ENCODE results near the gene MMEL1. TPM values are rescaled to one million over a fixed set of nuclear protein-coding genes. Genes with fewer than 3 reads are reported as not detected.

Gene MMEL1
- total and polyA plus RNA-seq, 7 donors = 0.66 to 37.2 (median 4.2) TPM; not detected in 1

DNA sequence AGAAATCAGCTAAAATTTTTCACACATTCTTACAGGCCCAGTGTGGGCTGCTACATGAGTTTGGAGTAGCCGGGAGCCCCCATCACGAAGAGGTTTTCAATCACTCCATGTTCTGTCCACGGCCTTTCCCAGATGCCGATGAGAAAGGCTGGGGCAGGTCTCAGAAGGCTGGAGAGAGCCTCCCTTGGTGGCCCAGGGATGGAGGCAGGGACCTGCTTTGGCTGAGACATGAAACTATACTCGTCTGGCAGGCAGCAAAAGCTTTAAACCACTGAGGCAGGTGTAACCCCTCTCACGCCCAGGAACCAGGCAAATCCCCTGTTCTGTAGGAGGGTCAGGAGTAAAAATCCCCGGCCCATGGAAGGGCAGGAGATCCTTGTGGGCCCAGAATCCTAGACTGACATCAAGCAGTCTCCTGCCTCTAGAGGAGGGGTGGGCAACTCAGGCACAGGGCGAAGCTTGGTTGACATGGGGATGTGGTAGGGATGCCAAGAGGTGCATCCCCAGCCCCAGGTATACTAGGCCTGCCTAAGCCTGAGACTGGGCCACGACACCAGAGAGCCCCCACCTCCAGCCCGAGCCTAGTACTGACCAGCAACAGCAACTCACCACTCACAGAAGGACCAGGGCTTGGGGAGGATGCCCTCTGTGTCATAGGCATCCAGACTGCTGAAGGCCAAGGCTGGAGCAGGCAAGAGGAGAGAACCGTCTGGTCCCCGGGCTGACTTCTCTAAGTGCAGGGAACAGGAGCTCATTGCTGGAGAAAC lies 9.1 kb downstream of the MMEL1 start:
- no peak overlapping the region for H3K4me3 ChIP-seq
- peaks cover 12 to 46% (median 15%) of the 10 kb centered on the region in 3 donors for H3K27me3 ChIP-seq
- H3K9me3 ChIP-seq = no peaks in the 10 kb centered on the region
- no peaks in the 10 kb centered on the region for H3K36me3 ChIP-seq
- no peak for DNase-seq
- H3K4me1 ChIP-seq = peaks cover 0 to 8% (median 3%) of the 10 kb centered on the region in 4 donors
- TF ChIP-seq EP300 (IDR thresholded peaks at IDR 0.05) (no peak), POLR2A (IDR thresholded peaks at IDR 0.05) (no peak), CTCF (IDR thresholded peaks at IDR 0.05) (no peak), POLR2AphosphoS5 (IDR thresholded peaks at IDR 0.05) (no peak)
- no peak overlapping the region for H3K27ac ChIP-seq
- intact Hi-C loops (cut with DNase I) = no loop called here
- 86 to 92% methylated on average over 12 of the region's 12 CpGs for WGBS, 2 donors

DNA sequence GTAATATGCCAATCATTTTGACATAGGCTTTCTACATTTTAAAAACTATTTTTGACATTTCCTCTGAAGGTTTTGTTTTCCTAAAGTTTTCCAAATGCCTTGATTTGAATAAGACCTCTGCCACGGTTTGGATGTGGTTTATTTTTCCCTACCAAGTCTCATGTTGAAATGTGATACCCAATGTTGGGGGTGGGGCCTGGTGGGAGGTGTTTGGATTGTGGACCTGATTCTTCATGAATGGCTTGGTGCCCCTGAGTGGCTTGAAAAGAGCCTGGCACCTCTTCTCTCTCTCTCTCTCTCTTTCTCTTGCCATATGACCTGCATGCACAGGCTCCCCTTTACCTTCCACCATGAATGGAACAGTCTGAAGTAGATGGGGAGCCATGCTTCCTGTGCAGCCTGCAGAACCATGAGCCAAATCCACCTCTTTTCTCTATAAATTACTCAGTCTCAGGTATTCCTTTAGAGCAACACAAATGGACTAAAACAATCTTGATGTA lies 14.8 kb downstream of the MMEL1 start:
- H3K9me3 ChIP-seq = peaks cover 0 to 7% (median 5%) of the 10 kb centered on the region in 4 donors
- intact Hi-C loops (cut with DNase I) = no loop called here
- H3K36me3 ChIP-seq = no peaks in the 10 kb centered on the region
- peaks cover 0 to 10% (median 0%) of the 10 kb centered on the region in 3 donors for H3K27me3 ChIP-seq
- no peaks in the 10 kb centered on the region for H3K4me1 ChIP-seq
- no peak overlapping the region for H3K4me3 ChIP-seq
- H3K27ac ChIP-seq = no peak overlapping the region
- 9 to 18% methylated on average over 1 of the region's 1 CpG for whole genome bisulfite sequencing, 2 donors
- no peak for TF ChIP-seq POLR2A (IDR thresholded peaks at IDR 0.05)
- TF ChIP-seq CTCF (IDR thresholded peaks at IDR 0.05) = no peak
- TF ChIP-seq EP300 (IDR thresholded peaks at IDR 0.05) = no peak
- no peak for TF ChIP-seq POLR2AphosphoS5 (IDR thresholded peaks at IDR 0.05)
- no peak for DNase-seq

DNA sequence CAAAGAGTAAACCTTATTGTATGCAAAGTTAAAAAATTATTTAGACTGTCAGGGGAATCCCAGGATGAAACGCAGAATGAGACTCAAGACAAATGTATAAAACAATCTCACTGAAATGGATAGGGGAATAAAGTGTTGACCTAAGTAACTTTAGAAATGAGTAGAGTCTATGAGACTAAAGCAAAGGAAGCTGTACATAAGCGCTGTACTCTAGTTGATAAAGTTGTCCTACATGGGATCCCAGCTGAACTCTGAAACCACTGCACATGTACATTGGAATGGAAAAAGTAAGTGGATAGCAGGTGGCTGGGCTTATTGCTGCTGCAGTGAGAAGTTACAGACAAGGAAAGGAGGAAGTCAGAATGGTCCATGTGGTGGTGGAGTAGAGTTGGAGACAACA lies 18.7 kb downstream of the MMEL1 start:
- 92 to 93% methylated on average over 2 of the region's 2 CpGs for WGBS, 2 donors
- H3K27ac ChIP-seq = no peak overlapping the region
- no peak for DNase-seq
- H3K4me1 ChIP-seq = peaks cover 0 to 8% (median 3%) of the 10 kb centered on the region in 4 donors
- TF ChIP-seq POLR2A (IDR thresholded peaks at IDR 0.05) = no peak
- TF ChIP-seq EP300 (IDR thresholded peaks at IDR 0.05) = no peak
- no peak for TF ChIP-seq CTCF (IDR thresholded peaks at IDR 0.05)
- TF ChIP-seq POLR2AphosphoS5 (IDR thresholded peaks at IDR 0.05) = no peak
- H3K9me3 ChIP-seq = peaks cover 0 to 7% (median 5%) of the 10 kb centered on the region in 4 donors
- H3K27me3 ChIP-seq = peaks cover 0 to 35% (median 8%) of the 10 kb centered on the region in 3 donors
- intact Hi-C loops (cut with DNase I) = no loop called here
- no peak overlapping the region for H3K4me3 ChIP-seq
- H3K36me3 ChIP-seq = no peaks in the 10 kb centered on the region

GRCh38 chr1:2612591-2613365 lies 20.0 kb downstream of the MMEL1 start:
- DNase-seq = no peak
- no peaks in the 10 kb centered on the region for H3K36me3 ChIP-seq
- peaks cover 0 to 35% (median 8%) of the 10 kb centered on the region in 3 donors for H3K27me3 ChIP-seq

More at GRCh38 chr1:2612591-2613365, 20.0 kb downstream of the MMEL1 start:
- H3K9me3 ChIP-seq = peaks cover 0 to 7% (median 5%) of the 10 kb centered on the region in 4 donors
- peaks cover 0 to 8% (median 3%) of the 10 kb centered on the region in 4 donors for H3K4me1 ChIP-seq
- intact Hi-C loops (cut with DNase I) = no loop called here
- TF ChIP-seq CTCF (IDR thresholded peaks at IDR 0.05) (no peak), EP300 (IDR thresholded peaks at IDR 0.05) (no peak), POLR2A (IDR thresholded peaks at IDR 0.05) (no peak), POLR2AphosphoS5 (IDR thresholded peaks at IDR 0.05) (no peak)
- WGBS, 2 donors = 84 to 93% methylated on average over 11 of the region's 11 CpGs
- H3K27ac ChIP-seq = no peak overlapping the region
- no peak overlapping the region for H3K4me3 ChIP-seq

Data from sigmoid colon (tissue), 7 donors.